HL-60 (cell line): ENCODE results near the gene PITPNM3.

Experiments used
- GABPA ChIP-seq: IDR thresholded peaks from 2 replicates; pipeline ENCODE4 v1.6.1; 2012; ENCODE audit warnings: low read depth
- POLR2AphosphoS5 ChIP-seq: IDR thresholded peaks from 2 replicates; pipeline ENCODE4 v1.6.1; 2012; ENCODE audit warnings: low read depth
- SPI1 ChIP-seq: IDR thresholded peaks from 2 replicates; pipeline ENCODE4 v1.6.1; 2012; ENCODE audit warnings: low read depth, mild to moderate bottlenecking, borderline replicate concordance
- TF ChIP-seq, protein P1 (sequence below): IDR thresholded peaks from one replicate; pipeline ENCODE4 v1.5.1; 2011; ENCODE audit warnings: low read length, control low read depth, inconsistent platforms; ENCODE audit not compliant: insufficient read depth
- TF ChIP-seq, protein P2 (sequence below): IDR thresholded peaks from 2 replicates; pipeline ENCODE4 v1.6.1; 2012; ENCODE audit warnings: low read depth; ENCODE audit not compliant: insufficient replicate concordance

DNA sequence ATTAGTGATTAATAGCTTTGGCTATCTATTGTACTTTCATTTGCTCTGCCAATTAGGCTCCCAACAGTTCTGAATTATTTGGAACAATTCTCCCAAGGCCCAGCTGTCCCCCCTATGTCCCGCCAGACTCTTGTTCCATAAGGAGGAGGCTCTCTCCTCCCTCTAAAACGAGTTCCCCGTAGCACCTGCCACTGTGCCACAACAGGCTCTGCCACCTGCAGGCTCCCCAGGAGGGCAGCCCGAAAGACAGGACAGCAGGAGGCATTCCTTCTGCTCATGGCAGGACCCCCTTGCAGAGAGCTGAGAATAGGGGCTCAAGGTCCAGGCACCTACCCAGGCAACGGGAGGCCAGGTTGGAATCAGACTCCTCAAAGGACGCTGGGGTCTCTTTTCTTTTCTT is 9.0 kb downstream of the PITPNM3 start:
- TF ChIP-seq, protein P1, sequence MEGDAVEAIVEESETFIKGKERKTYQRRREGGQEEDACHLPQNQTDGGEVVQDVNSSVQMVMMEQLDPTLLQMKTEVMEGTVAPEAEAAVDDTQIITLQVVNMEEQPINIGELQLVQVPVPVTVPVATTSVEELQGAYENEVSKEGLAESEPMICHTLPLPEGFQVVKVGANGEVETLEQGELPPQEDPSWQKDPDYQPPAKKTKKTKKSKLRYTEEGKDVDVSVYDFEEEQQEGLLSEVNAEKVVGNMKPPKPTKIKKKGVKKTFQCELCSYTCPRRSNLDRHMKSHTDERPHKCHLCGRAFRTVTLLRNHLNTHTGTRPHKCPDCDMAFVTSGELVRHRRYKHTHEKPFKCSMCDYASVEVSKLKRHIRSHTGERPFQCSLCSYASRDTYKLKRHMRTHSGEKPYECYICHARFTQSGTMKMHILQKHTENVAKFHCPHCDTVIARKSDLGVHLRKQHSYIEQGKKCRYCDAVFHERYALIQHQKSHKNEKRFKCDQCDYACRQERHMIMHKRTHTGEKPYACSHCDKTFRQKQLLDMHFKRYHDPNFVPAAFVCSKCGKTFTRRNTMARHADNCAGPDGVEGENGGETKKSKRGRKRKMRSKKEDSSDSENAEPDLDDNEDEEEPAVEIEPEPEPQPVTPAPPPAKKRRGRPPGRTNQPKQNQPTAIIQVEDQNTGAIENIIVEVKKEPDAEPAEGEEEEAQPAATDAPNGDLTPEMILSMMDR: no peak
- TF ChIP-seq, protein P2, sequence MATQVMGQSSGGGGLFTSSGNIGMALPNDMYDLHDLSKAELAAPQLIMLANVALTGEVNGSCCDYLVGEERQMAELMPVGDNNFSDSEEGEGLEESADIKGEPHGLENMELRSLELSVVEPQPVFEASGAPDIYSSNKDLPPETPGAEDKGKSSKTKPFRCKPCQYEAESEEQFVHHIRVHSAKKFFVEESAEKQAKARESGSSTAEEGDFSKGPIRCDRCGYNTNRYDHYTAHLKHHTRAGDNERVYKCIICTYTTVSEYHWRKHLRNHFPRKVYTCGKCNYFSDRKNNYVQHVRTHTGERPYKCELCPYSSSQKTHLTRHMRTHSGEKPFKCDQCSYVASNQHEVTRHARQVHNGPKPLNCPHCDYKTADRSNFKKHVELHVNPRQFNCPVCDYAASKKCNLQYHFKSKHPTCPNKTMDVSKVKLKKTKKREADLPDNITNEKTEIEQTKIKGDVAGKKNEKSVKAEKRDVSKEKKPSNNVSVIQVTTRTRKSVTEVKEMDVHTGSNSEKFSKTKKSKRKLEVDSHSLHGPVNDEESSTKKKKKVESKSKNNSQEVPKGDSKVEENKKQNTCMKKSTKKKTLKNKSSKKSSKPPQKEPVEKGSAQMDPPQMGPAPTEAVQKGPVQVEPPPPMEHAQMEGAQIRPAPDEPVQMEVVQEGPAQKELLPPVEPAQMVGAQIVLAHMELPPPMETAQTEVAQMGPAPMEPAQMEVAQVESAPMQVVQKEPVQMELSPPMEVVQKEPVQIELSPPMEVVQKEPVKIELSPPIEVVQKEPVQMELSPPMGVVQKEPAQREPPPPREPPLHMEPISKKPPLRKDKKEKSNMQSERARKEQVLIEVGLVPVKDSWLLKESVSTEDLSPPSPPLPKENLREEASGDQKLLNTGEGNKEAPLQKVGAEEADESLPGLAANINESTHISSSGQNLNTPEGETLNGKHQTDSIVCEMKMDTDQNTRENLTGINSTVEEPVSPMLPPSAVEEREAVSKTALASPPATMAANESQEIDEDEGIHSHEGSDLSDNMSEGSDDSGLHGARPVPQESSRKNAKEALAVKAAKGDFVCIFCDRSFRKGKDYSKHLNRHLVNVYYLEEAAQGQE: no peak
- TF ChIP-seq POLR2AphosphoS5 (no peak), GABPA (no peak), SPI1 (no peak)
